Left cardiac atrium (tissue), 4 donors: ENCODE data around the gene THBS2. TPM values are rescaled to one million over a fixed set of nuclear protein-coding genes. Genes with fewer than 3 reads are reported as not detected.
"Not testable (repeated sequence)": the region's sequence is repeated elsewhere in the genome, so short reads cannot be mapped to it uniquely, and the experiment has no call there.

Experiments used
- ATAC-seq, 2 donors: fragments of 200-7000 bp; cut with Tn5 transposase; one replicate each; pipeline ENCODE4 v1.9.1; 2020; ENCODE audit warnings: mild to moderate bottlenecking in 2 of 2, moderate library complexity in 2 of 2
- DNase-seq: peaks from one replicate; pipeline ENCODE4 v3.0.0-alpha.2; 2020
- intact Hi-C, 2 donors: fragments of 100-400 bp; cut with DNase I; formaldehyde crosslinking; loops; one replicate each; pipeline versions ENCODE4 v1.14.1 to v1.15.1; 2022 to 2023
- total RNA-seq, 2 donors: library from RNA; stranded (reverse); fragmentation: NEBNext Ultra II Directional; extraction: Animal tissue kit (Norgen Biotek cat#: 25700); gene quantifications; one replicate each; pipeline ENCODE4 v1.2.1, GENCODE V29; 2021
- donor health status: DM: no; HTN: yes; CAD: no.
- donor health status: DM: no; HTN: yes; CAD: no; lungs with severe emphysema.
- donor health status: DM: yes; HTN: yes; CAD: no.
- donor health status: Dilated cardiomyopathy.

The THBS2 gene
- total RNA-seq, 2 donors from 2014 or later = 22.7 to 74.8 TPM

GRCh38 chr6:169198885-169199284 lies 54.8 kb downstream of the THBS2 start:
- DNase-seq (no peak), ATAC-seq (no peak)
- intact Hi-C loops = no loop called here

GRCh38 chr6:169197929-169198328 lies 55.7 kb downstream of the THBS2 start:
- intact Hi-C loops, ATAC-seq, DNase-seq: not testable (repeated sequence)

- intact Hi-C loops, DNase-seq, ATAC-seq: not testable (repeated sequence)
Measured at GRCh38 chr6:169196279-169196678, 57.4 kb downstream of the THBS2 start.

- ATAC-seq (no peak), DNase-seq (no peak)
- intact Hi-C loops = no loop called here
Measured at GRCh38 chr6:169194737-169195136, 58.9 kb downstream of the THBS2 start.

GRCh38 chr6:169190970-169191369 lies 62.7 kb downstream of the THBS2 start:
- intact Hi-C loops = no loop called here

GRCh38 chr6:169190144-169190584 lies 63.5 kb downstream of the THBS2 start:
- DNase-seq (peak; percentile 87), ATAC-seq (peak; percentile 97 to 98)
- intact Hi-C loops = no loop called here

More at GRCh38 chr6:169190970-169191369, 62.7 kb downstream of the THBS2 start:
- no peak for DNase-seq
- ATAC-seq = peak in 1 of 2 donors; percentile 34

- ATAC-seq = peak; percentile 27 to 33
- intact Hi-C loops = no loop called here
- DNase-seq = no peak
Measured at GRCh38 chr6:169189686-169190085, 64.0 kb downstream of the THBS2 start.

- ATAC-seq (no peak), DNase-seq (no peak)
- intact Hi-C loops = no loop called here
Measured at GRCh38 chr6:169189182-169189581, 64.5 kb downstream of the THBS2 start.

GRCh38 chr6:169188475-169188874 lies 65.2 kb downstream of the THBS2 start:
- intact Hi-C loops = no loop called here
- no peak for DNase-seq

GRCh38 chr6:169188051-169188470 lies 65.6 kb downstream of the THBS2 start:
- intact Hi-C loops = no loop called here
- ATAC-seq (no peak), DNase-seq (no peak)

More at GRCh38 chr6:169188475-169188874, 65.2 kb downstream of the THBS2 start:
- ATAC-seq = no peak

GRCh38 chr6:169186496-169187169 lies 67.0 kb downstream of the THBS2 start:
- intact Hi-C loops = no loop called here
- DNase-seq (no peak), ATAC-seq (no peak)

GRCh38 chr6:169185692-169186485 lies 67.8 kb downstream of the THBS2 start:
- intact Hi-C loops = no loop called here
- DNase-seq (no peak), ATAC-seq (no peak)

- intact Hi-C loops = no loop called here
- DNase-seq = no peak
- no peak for ATAC-seq
Measured at GRCh38 chr6:169185011-169185521, 68.6 kb downstream of the THBS2 start.

- intact Hi-C loops = no loop called here
- DNase-seq (no peak), ATAC-seq (no peak)
Measured at GRCh38 chr6:169184419-169184818, 69.2 kb downstream of the THBS2 start.

GRCh38 chr6:169183233-169183632 lies 70.4 kb downstream of the THBS2 start:
- ATAC-seq (no peak), DNase-seq (no peak)
- intact Hi-C loops = no loop called here

GRCh38 chr6:169179831-169180230 lies 73.8 kb downstream of the THBS2 start:
- intact Hi-C loops, ATAC-seq, DNase-seq: not testable (repeated sequence)

- DNase-seq (no peak), ATAC-seq (no peak)
- intact Hi-C loops = no loop called here
Measured at GRCh38 chr6:169177516-169178166, 76.0 kb downstream of the THBS2 start.

GRCh38 chr6:169176361-169176991 lies 77.2 kb downstream of the THBS2 start:
- DNase-seq (no peak), ATAC-seq (no peak)
- intact Hi-C loops = no loop called here

- no peak for DNase-seq
- no peak for ATAC-seq
- intact Hi-C loops = no loop called here
Measured at GRCh38 chr6:169175360-169175887, 78.2 kb downstream of the THBS2 start.
